Measurements from ENCODE around the gene HPSE2.

Gene HPSE2

DNA sequence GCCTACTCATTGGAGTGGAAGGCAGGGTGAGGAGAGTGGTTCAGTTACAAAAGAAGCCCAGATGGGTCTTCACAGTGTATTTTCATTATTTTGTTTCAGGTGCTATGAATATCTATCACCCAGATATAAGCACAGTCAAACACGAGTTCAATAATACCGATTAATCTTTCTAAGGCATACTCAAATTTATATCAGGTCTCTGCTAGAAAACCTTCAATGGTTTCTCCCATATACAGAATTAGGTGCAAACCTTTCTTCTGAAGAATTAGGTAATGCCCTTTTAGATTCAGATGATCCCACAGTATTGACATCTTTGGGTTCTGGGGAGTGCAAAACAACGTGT lies 774.2 kb downstream of the HPSE2 start:
- DNase-seq (ENCODE audit: low read depth): no peak

DNA sequence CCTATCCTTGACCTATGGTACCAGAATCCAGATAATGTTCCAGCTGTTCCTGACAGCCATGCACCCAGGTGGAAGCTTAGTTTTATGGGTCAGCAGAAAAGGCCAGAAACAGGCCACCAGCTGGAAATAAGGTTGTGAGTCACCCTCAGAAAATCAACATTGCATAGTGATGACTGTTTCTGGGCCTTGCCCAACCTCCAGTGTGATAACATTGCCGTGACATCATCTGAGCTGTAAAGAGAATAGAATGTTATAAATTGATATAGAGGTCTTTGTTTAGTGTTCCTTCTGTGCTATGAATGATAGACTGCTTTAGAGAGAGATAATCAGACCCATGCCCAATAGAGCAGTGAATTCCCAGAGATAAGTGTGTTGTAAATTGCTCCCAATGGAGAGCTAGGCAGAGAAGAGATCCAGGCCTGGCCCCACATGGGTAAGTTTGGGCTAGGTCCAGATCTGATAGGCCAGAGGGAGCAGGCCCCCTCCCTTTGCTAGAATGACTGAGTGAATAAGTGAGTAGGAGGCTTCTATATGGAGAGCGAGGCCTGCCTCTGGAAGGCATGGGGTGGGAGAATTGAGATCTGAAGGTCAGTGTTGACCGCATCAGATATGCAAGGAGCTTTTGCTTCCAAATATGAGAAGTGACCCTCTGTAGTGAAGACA lies 774.7 kb downstream of the HPSE2 start:
- peak; percentile 96 for DNase-seq (ENCODE audit: low read depth)

DNA sequence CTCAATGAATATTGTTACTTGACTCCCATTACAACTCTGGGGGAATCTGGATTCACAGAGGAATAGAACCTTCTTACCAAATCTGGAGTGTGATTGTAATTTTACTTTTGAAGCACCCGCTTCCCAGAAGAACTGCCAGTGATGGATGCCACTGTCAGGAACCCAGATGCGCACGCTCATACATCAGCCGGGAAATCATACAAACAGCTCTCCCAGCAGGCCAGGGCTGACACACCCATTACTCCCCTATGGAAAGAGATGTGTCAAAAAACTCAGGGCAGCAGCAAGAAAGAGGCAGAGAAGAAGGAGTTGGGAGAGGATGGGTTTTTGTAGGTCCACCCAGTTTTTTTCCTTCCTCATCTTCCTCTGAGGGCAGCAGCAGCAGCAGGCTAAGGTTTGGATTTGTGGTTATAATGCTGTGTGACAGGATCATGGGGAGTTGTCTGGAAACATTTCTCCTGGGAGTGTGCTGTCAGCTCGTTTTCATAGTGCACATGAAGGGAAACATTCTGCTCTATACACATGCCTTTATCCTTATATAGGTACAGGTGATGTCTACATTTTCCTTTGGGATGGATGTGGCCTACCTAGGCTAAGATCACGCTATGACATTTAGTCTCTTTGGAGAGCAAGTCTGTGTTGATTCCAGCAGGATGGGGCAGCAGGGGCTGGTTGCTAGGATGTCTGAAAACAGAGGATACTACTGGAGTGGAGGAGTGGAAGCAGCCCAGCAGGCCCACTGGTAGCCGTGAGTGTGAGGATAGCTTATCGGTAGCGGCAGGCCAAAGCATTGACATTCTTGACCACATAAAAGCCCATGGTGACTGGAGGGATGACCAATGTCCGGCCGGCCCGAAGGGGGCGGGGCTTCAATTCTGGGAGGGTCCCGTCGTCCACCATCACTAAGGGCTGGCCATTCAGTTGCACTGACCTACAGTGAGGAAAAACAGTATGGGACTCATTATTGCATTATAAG lies 776.6 kb downstream of the HPSE2 start:
- no peak for DNase-seq (ENCODE audit: low read depth)

DNA sequence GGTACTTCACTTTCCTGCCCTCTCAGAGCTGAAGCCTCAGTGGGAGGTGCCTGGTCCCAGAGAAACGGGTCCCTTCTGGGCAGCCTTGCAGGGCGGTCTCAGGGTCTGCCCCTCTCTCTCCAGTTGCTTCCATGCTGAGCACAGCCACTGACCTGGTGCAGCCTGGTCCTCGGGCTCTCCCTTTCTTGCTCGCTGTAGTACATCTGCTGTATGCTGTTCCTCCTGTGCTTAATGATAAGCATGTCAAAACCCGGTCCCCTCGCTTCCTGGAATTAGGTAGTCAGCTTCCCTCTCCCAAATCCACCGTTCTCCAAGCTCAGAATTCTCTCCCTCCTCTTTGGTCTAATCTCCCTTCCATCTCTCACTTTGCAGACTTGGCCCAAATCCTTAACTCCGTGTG lies 777.9 kb downstream of the HPSE2 start:
- DNase-seq (ENCODE audit: low read depth): no peak

- DNase-seq (ENCODE audit: low read depth): no peak
Observed at GRCh38 chr10:98456686-98457482, 778.8 kb downstream of the HPSE2 start.

GRCh38 chr10:98456043-98456570 lies 779.5 kb downstream of the HPSE2 start:
- DNase-seq (ENCODE audit: low read depth): no peak

DNA sequence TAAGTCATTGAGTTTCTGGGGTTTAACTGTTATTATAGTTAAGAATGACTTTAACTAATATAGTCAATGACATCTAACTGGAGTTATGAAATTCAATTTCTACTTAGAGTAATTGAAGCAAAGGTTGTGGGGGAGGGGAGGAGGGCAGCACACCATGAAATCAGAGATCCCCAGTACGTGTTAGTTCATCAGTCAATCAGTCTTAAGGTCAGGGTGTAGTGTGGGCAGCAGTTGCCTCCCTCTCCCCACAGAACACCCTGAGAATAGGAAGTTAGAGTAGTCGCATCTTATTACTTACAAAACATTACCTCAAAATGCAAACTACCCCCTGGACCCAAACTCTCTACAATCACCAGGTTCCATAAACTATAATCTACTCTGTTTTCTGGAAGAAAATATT lies 781.9 kb downstream of the HPSE2 start:
- DNase-seq (ENCODE audit: low read depth): no peak

DNA sequence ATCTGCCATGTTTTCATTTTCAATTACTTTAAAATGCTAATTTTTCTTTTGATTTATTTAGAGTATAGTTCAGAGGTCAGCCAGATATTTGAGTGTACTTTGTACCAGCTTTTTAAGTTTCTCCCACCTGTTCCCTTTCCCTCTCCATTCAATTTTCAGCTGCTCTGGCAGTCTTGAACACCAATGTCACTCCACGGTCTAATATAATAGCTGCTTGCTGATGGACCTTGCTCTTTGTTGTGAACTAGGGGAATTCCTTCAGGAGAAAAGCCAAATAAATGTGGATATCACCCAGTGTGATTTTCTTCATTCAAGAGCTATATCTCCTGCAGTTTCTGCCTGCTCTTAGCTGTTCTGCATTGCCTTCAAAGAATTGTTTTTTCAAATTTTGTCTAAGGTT lies 785.0 kb downstream of the HPSE2 start:
- no peak for DNase-seq (ENCODE audit: low read depth)

- DNase-seq (ENCODE audit: low read depth): no peak
Observed at GRCh38 chr10:98449287-98449686, 786.4 kb downstream of the HPSE2 start.

DNA sequence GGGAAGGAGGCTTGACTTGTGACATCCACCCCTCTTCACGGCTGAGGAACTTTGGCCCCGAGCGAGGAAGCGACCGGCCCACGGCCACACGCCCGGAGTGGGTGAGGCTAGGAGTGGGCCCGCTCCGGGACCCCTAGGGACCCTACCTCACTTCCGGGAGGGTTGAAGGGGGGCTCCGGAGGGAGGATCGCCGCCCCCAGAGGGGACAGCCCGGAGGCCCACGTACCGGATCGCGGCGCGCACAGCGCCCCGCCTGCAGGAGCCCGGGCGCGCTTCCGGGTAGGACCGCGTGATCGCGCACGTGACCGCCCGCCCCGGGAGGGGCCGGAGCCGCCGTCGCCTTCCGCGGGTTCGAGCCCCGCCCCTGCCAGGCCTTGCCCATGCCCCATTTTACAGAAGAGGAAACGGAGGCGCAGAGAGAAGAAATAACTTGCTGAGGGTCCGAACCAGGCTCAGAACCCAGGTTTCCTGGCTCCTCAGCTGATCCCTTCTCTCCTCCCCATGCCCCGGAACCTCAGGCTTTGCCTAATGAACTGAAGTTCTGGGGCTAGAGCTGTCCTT lies 788.9 kb downstream of the HPSE2 start, which contains the start of gene HPS1:
HPS1 (minus strand) TSS at position 275 of the 561 bp plus-strand sequence. CDS start 3,695 bp downstream, outside the sequence.
- peak; percentile 48 for DNase-seq (ENCODE audit: low read depth)

DNA sequence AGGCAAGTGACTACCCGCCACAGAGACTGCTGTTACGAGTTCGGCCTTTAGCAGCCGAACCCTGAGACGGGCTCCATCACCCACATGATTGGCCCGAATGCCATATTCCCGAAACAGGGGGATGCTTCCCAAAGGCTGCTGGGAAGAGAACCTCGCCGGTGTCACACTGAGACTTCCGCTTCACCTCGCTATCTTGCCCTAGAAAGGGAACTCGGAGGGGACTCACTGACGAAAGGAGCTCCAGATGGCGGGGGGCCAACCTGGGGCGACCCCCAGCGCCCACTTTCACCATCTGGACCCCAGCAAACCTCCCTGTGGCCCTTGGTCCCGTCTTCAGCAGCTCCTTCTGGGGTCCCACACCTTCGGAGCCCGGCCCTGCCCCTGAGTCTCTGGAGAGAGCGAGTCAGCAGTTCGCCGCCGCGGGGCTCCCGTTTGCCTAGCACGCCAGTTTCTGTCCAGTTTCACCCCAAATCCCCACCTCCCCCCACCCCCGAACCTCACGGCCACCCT lies 789.4 kb downstream of the HPSE2 start:
- DNase-seq (ENCODE audit: low read depth): peak; percentile 20

DNA sequence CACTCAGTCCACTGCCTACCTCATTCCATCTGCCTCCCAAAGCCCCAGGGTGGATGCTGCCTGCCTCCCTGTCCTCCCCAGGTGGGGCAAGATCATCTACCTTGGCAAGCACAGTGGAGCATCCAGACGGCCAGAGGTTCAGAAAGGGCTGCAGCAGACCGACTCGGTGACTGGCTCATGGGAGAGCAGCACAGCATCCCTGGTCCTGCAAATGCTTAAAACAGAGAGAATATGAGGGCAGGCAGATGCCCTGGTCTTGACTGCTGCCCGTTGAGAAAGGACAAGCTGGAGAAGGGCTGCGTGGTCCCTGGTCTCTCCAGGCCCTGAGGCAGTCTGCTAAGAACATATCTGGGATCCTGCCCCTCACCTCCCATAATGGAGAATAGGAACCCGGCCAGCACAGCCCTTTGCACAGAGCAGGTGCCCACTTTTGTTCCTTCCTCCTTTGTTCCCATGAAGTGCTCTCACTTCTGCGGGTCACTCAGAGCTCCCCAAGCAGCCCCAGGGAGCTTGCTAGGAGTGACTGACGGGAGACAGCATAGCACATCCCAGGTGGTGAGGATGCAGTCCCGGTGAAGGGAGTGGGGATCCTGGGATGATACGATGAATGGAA lies 790.3 kb downstream of the HPSE2 start:
- DNase-seq (ENCODE audit: low read depth): no peak

- DNase-seq (ENCODE audit: low read depth): no peak
Observed at GRCh38 chr10:98444314-98445006, 791.2 kb downstream of the HPSE2 start.

DNA sequence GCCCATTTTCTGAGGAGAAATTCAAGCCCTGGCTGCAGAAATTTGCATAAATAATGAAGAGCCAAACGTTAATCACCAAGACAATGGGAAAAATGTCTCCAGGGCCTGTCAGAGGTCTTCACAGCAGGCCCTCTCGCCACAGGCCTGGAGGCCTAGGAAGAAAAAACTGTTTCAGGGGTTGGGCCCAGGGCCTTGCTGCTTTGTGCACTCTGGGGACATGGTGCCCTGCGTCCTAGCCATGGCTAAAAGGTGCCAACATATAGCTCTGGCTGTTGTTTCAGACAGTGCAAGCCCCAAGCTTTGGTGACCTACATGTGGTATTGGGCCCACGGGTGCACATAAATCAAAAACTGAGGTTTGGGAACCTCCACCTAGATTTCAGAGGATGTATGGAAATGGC lies 796.9 kb downstream of the HPSE2 start:
- no peak for DNase-seq (ENCODE audit: low read depth)

DNA sequence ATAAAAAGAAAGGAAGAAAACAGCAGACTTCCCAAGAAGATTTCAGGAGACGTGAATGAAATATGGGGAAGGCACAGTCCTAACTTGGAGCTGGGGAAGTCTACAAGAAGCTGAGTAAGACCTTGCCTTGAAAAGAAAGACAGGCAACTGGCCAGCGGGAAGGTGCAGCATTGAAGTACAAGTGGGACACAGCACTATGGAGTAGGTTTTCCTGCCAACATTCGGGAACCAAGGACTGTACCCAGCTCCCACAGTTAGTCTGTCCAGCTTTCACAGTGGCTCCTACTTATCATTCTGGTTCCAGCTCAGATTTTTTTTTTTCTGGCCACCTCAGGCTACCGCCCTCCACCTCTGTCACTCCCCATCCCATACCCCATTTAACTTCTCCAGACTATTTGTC lies 798.9 kb downstream of the HPSE2 start:
- DNase-seq (ENCODE audit: low read depth): no peak

GRCh38 chr10:98435178-98435577 lies 800.5 kb downstream of the HPSE2 start:
- no peak for DNase-seq (ENCODE audit: low read depth)

DNA sequence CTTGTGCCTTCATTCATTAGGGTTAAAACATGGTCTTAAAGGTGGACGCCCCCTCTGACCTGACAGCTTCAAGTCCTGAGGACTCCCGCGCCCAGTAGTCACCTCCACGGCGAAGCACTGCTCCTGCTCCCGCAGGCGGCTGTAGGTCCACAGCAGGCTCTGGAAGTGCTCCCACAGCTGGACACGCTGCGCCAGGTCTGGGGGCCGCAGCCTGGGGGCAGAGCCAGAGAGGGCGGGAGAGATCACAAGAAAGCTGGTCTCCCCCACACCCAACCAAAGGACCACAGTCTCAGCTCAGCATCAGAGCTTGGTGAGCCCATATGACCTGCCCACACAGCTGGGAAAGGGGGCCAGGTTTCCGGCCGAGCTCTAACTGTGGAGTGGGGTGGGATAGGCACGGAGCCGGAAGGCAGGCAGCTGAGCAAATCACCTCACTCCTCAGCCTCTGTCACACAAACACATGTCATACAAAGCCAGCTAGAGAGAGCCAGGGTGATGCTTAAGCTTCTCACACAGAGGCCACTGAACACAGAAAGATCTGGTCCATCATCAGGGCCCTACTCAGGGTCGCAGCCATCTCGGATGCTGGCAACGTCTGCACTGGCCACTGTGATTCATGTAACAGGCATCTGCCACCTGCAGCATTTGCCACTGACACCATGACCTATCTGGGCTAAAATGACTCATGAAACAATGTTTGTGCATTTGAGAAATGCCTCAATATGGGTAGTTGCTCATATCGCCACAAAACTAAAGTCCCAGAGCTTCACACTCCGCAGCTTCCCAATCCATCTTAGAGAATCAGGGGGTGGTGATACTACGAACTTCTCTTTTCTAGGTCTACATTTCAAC lies 801.5 kb downstream of the HPSE2 start:
- DNase-seq (ENCODE audit: low read depth): peak; percentile 27

DNA sequence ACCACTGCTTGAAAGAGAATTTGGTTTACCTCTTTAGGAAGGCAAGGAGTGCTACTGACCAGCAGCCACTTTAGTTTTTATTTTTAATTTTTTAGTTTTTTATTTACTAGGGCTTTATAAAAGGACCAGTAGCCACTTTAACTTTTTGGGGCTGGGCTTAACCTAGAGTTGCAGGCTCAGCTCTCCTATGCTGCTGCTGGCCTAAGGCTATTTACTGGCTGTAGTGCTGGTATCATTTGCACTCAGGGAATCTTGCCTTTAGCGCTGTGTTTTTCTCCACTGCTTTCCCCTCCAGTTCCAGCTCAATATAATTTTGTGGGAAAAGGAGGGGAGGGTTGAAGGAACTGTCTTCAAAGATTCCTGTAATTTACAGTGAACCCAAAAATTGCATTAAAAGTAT lies 802.3 kb downstream of the HPSE2 start:
- no peak for DNase-seq (ENCODE audit: low read depth)

DNA sequence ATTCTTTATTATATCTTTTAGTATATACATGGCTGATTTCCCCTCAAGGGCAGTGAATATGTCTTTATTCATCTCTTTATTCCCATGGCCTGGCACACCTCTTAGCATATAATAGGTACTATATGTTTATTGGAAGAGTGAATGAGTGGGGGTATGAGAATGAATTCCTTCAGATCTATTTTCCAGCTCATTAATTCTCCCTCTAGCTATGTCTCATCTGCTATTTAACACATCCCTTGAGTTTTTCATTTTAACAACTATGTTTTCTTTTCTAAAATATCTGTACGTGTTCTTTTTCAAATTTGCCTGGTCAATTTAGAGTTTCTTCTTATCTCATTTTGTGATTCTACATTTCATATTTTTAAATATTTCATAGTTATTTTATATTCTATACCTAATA lies 803.3 kb downstream of the HPSE2 start:
- DNase-seq (ENCODE audit: low read depth): no peak

- no peak for DNase-seq (ENCODE audit: low read depth)
Observed at GRCh38 chr10:98431016-98431415, 804.6 kb downstream of the HPSE2 start.

Data from amniotic epithelial cell (primary cell).